NCI-H2171 treated with DMSO at 0.1 percent for 48 hours (cell line): ENCODE data around the gene NTN1.

Experiments used
- DNase-seq: peaks from one replicate; lab custom pipeline; 2025; lab: John Stamatoyannopoulos, UW

The NTN1 gene

GRCh38 chr17:9232591-9233270 is 211.4 kb downstream of the NTN1 start:
- no peak for DNase-seq

GRCh38 chr17:9233271-9233599 is 211.9 kb downstream of the NTN1 start:
- no peak for DNase-seq

GRCh38 chr17:9233761-9234160 is 212.5 kb downstream of the NTN1 start:
- no peak for DNase-seq

DNA sequence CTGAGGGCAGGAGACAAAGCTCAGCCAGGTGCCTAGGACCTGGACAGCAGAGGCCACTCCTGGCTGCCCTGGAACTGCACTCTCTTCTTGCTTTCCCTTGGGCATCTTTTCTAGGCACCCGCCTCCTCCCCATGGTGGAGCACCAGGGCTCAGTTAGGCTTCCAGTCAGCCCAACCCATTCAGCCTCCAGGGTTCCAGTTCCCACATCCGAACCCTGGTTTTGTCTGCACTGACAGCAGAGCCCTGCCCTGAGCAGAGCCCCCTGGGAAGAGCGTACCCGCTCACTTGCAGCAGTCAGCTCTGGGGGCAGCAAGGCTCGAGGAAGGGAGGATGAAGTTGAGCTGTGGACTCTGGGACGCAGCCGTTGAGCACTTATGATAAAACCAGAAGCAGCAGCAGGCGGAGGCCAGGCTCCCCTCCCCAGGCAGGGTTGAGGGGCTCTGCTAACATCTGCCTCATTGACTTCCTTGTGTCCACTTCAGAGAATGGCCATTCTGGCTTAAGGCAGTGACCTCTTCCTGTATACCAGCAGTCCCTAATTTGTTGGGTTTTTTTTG is 213.2 kb downstream of the NTN1 start:
- no peak for DNase-seq

GRCh38 chr17:9235346-9235745 is 214.0 kb downstream of the NTN1 start:
- DNase-seq: no peak

GRCh38 chr17:9236286-9237052 is 215.2 kb downstream of the NTN1 start:
- DNase-seq: no peak

DNA sequence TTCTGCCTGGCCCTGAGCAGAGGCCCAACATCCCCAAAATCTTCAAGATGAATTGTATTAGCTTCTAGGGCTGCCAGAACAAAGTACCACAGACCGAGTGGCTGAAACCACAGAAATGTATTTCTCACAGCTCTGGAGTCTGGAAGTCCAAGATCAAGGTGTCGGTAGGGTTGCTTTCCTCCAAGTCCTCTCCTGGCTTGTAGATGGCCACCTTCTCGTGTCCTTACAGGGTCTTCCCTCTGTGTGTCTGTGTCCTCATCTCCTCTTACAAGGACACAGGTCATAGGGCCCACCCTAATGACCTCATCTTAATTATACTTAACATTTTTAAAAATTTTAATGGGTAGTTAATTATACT is 215.7 kb downstream of the NTN1 start:
- no peak for DNase-seq

DNA sequence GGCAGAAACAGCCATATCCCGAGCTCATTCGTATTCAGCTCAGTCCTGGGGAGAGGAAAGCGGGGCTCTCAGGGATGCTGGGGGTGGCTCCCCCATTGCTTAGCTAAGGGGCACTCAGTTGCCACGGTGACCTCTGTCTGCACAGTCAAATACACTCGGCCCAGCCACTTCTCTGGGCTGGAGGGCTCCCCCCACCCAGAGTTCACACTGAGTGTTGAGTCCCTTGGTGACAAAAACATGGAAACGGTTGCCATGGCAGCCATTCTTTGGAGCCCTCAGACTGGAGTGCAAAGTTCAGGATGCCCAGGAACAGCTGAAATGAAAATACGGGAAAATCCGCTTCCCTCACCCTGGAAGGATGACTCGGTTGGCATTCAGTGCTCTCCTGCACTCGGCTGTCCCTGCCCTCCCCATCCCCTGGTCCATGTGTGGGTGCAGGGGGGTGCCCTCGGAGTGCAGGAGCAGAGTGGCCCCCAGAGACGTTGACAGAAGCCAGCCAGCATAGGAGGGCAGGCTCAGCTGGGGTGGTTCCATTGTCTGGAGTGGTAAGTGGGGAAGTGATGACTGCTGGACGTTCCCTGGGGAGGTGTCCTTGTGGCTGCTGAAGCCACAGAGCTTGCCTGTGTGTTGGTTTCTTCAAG is 216.5 kb downstream of the NTN1 start:
- no peak for DNase-seq

DNA sequence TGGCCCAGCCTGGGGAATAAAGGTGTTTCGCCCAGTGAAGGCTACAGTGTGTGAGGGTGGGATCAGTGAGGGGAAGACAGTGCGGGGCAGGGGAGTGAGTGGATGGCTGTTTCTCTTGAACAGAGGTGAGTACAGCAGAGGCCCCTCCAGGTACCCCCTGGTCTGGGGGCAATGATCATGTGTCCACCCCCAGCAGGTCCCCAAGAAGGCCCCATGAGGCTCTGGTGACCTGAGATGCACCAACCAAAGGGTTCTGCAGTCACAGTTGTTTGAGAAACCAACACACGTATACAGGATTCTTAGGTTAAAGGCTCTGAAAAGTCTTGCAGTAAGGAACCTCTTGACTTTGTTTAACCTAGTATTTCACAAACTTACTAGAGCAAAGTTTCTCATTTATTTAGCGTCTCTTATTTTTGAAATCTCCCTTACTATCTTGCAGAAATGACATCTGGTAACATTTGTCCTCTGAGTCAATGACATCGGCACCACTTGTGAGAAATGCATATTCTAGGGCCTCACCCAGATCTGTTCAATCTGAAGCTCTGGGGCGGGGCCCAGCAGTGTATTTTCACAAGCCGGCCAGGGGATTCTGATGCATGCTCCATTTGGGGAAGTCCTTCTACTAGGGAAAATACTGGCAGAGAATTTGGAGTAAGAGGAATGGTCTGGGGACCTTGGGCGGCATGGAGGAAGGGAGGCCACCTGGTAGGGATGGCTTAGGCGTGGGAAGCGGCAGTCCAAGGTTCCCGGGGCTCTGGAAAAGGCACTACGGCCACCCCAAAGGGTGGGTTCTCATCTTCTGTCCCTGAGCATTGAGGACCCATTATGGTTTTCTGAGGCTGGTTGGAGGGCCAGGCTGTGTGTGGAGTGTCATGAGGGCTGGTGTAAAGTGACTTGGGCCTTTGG is 217.3 kb downstream of the NTN1 start:
- DNase-seq: no peak

DNA sequence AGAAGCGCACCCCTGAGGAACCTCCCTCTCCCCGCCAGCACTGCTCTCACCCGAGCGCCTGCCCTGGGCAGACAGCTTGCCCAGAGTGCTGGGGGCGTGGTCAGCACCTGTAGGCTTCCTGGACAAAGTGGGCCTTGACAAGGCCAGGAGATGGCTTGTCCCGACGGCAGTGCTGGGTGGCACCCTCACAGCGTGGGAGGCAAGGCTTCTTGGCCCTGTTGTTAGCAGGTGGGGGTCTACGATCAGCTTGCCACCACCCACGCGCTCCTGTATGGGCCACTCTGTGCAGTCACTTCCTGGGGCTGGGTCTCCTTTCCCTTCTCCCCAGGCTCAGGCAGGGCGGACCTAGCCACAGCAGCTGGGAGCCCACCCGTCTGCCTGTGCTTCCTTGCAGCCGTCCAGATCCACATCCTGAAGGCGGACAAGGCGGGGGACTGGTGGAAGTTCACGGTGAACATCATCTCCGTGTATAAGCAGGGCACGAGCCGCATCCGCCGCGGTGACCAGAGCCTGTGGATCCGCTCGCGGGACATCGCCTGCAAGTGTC is 218.0 kb downstream of the NTN1 start:
- no peak for DNase-seq

DNA sequence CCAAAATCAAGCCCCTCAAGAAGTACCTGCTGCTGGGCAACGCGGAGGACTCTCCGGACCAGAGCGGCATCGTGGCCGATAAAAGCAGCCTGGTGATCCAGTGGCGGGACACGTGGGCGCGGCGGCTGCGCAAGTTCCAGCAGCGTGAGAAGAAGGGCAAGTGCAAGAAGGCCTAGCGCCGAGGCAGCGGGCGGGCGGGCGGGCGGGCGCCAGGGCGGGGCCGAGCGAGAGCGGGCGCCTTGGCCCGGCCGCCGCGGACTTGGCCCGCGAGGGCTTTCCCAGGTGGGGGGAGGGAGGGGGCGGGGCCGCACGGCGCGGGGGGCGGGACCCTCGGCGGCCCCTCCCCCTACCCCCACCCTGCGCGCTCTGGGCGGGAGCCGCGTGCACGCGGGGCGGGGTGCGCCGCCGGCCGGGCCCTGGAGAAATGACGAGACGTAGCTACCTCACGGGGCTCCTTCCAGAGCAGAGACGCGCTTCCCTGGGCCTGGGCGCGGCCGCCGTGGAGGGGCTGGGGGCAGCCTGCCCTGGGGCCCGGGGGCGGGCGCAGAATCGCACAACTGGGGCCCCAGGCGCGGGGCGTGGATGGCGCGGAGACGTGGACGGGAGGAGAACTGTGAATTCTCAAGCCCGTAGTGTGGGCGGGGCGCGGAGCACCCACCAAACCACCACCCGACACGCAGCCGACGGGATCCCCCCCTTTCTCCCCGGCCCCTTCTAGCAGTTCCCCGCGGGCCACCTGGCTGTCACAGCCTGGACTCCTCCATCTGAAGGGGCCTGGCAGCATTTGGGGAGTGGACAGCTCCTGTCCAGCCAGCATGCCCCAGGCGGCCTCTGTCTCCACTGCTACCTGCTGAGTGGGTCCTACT is 218.7 kb downstream of the NTN1 start:
- DNase-seq: no peak

DNA sequence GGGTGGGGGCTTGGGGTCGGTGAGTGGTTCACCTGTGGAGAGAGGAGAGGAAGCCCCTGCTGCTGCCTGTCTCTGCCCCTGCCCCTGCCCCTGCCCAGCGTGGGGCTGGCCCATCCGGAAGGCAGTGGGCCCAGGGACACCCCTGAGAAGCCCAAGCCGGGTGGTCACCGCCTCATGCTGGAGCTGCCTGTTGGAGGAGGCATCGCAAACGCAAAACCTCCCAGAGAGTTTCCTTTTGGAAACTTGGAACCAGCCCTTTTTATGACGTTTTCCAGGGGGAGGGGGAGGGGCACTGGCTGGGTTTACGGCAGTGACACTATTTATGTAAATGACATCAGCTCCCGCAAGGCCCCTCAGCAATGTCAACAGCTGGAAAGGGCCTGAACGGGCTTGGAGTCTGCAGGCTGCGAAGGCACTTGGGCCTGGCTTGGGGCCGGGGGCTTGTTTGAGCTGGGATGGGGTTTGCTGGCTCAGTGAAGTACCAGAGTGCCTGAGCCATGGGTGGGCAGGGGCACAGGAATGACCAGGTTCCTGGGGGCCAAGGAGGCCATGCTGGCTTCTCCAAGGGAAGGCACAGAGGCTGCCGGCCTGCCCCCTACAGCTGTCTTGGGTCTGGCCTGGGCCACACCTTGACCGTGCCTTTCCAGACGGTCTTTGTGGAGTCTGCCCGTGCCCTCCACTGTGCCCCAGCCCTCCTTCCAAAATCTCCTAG is 219.5 kb downstream of the NTN1 start:
- DNase-seq: no peak

GRCh38 chr17:9241371-9241712 is 220.0 kb downstream of the NTN1 start:
- DNase-seq: no peak

GRCh38 chr17:9241774-9242496 is 220.6 kb downstream of the NTN1 start:
- DNase-seq: no peak

- no peak for DNase-seq
These were observed 221.2 kb downstream of the NTN1 start for GRCh38 chr17:9242497-9242881.

DNA sequence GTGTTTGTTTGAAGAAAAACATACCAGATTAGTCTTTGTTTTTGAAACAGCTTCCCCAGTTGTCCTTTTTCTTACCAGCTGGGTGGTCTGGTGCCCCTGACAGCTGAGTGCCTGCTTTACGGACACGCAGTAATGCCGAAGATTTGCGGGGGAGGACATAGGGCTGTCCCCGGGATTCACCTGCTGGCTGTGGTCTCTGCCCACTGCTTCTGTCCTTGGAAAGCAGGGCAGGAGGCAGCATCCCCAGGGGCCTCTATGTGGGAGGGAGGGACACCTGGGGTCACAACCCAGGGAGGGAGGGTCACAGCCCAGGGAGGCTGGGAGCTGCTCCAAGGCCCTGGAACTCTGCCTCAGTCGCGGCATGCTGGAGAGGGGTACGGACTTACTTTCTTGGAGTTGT is 221.7 kb downstream of the NTN1 start:
- DNase-seq: no peak

GRCh38 chr17:9244066-9245052 is 223.0 kb downstream of the NTN1 start:
- DNase-seq: no peak

- no peak for DNase-seq
These were observed 226.2 kb downstream of the NTN1 start for GRCh38 chr17:9247401-9247938.
